Measurements from ENCODE around the gene ERG.

Gene ERG
- total RNA-seq, result 0 reads per million in 2 experiments

- no peak for DNase-seq (ENCODE audit: low read depth)
Measured at GRCh38 chr21:38498057-38498833, at the start of gene ERG. Gene ERG (minus strand): TSS chr21:38498477. CDS start chr21:38498380, 97 bp downstream.

GRCh38 chr21:38544661-38545060 is 46.4 kb upstream of the ERG start:
- no peak for DNase-seq (ENCODE audit: low read depth)

GRCh38 chr21:38542263-38542662 is 44.0 kb upstream of the ERG start:
- DNase-seq (ENCODE audit: low read depth), result no peak

- no peak for DNase-seq (ENCODE audit: low read depth)
Measured at GRCh38 chr21:38538353-38538752, 40.1 kb upstream of the ERG start.

- DNase-seq (ENCODE audit: low read depth), result no peak
Measured at GRCh38 chr21:38534591-38534990, 36.3 kb upstream of the ERG start.

GRCh38 chr21:38533887-38534286 is 35.6 kb upstream of the ERG start:
- DNase-seq (ENCODE audit: low read depth), result no peak

GRCh38 chr21:38531591-38531990 is 33.3 kb upstream of the ERG start:
- DNase-seq (ENCODE audit: low read depth), result no peak

- DNase-seq (ENCODE audit: low read depth), result no peak
Measured at GRCh38 chr21:38531039-38531541, 32.8 kb upstream of the ERG start.

GRCh38 chr21:38527737-38528136 is 29.5 kb upstream of the ERG start:
- no peak for DNase-seq (ENCODE audit: low read depth)

GRCh38 chr21:38525454-38525853 is 27.2 kb upstream of the ERG start:
- DNase-seq (ENCODE audit: low read depth), result no peak

- no peak for DNase-seq (ENCODE audit: low read depth)
Measured at GRCh38 chr21:38524168-38525153, 26.2 kb upstream of the ERG start.

GRCh38 chr21:38520511-38520910 is 22.2 kb upstream of the ERG start:
- DNase-seq (ENCODE audit: low read depth), result no peak

- DNase-seq (ENCODE audit: low read depth), result no peak
Measured at GRCh38 chr21:38511662-38512243, 13.5 kb upstream of the ERG start.

GRCh38 chr21:38511198-38511597 is 12.9 kb upstream of the ERG start:
- DNase-seq (ENCODE audit: low read depth), result no peak

GRCh38 chr21:38507374-38507942 is 9.2 kb upstream of the ERG start:
- DNase-seq (ENCODE audit: low read depth), result no peak

GRCh38 chr21:38506661-38507281 is 8.5 kb upstream of the ERG start:
- no peak for DNase-seq (ENCODE audit: low read depth)

GRCh38 chr21:38505654-38506523 is 7.6 kb upstream of the ERG start:
- DNase-seq (ENCODE audit: low read depth), result no peak

GRCh38 chr21:38504066-38504465 is 5.8 kb upstream of the ERG start:
- DNase-seq (ENCODE audit: low read depth), result no peak

GRCh38 chr21:38503583-38503982 is 5.3 kb upstream of the ERG start:
- no peak for DNase-seq (ENCODE audit: low read depth)

- DNase-seq (ENCODE audit: low read depth), result no peak
Measured at GRCh38 chr21:38500073-38500472, 1.8 kb upstream of the ERG start.

Measured in T follicular helper cell (primary cell).